ENCODE results near the gene RFTN1. TPM values are rescaled to one million over a fixed set of nuclear protein-coding genes. Genes with fewer than 3 reads are reported as not detected.

RFTN1 gene
- total and polyA plus RNA-seq, 9 of the 15 experiments (the other 6 are each of a cell fraction or from before 2014, with no cell fraction given) = 0.08 to 0.51 (median 0.11) TPM; not detected in 6

DNA sequence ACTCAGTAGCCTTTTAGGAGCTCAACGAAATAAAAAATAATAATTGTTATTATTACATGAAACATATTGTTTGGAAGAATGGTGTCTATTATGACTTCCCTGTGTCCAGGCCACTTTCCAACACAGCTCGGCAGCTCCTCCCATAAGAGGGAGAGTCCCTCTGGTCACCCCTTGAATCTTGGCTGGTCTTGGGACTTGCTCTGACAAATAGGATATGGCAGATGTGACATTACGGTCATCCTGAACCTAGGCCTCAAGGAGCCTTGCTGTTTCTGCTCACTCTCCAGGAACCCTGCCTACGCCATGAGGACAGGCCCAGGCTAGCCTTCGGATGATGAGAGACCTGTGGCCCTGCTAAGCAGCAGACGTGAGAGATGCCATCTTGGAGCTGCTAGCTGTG lies 176.7 kb downstream of the RFTN1 start:
- Histone ChIP-seq H4K20me1 (replicated peaks; ENCODE audit: control insufficient read depth, insufficient read depth, low read length) (no peaks in the 10 kb centered on the region), H3K79me2 (ENCODE audit: control insufficient read depth, insufficient read depth, low read length) (no peaks in the 10 kb centered on the region), H3K9me1 (ENCODE audit: control insufficient read depth, insufficient read depth, low read length) (no peaks in the 10 kb centered on the region), H3K9ac (ENCODE audit: insufficient read depth in 1 of 2, low read depth in 2 of 2, low read length in 2 of 2) (no peak overlapping the region), H2AFZ (ENCODE audit: low read depth, low read length) (no peak overlapping the region), H3K36me3 (ENCODE audit: control insufficient read depth, insufficient read depth, low read length) (peaks cover 30% of the 10 kb centered on the region; the same call in 2 of the 3 replicates), H3K27me3 (ENCODE audit: control insufficient read depth in 2 of 2, insufficient read depth in 2 of 2, low read length in 2 of 2) (no peaks in the 10 kb centered on the region), H3K4me1 (replicated peaks in 1 of 2; ENCODE audit: control insufficient read depth in 2 of 2, insufficient read depth in 2 of 2, low read length in 2 of 2) (no peaks in the 10 kb centered on the region), H3K9me3 (replicated peaks; ENCODE audit: control insufficient read depth, insufficient read depth, low read depth, low read length) (no peaks in the 10 kb centered on the region), H3K4me2 (ENCODE audit: insufficient read depth, low read length) (no peak overlapping the region), H3K27ac (ENCODE audit: extremely low read depth, low read depth, low read length) (no peak overlapping the region), H3K4me3 (no peak overlapping the region)
- in situ Hi-C loops (cut with MboI) = no loop called here
- ATAC-seq = no peak
- ChIA-PET CTCF (ENCODE audit: low intra/inter-chr PET ratio) (no interaction called here), POLR2A (interaction anchor here (0.7 to 1.5 kb wide), 2 partner anchors 11 to 16 kb away, joined by 3 read pairs; no protein-coding TSS in a partner anchor)
- over 99% methylated on average over 6 of the region's 6 CpGs for WGBS (ENCODE audit: insufficient coverage, low coverage, missing lambda C conversion rate)
- no peak for FAIRE-seq
- no peak for DNase-seq (ENCODE audit: extremely low read depth in 1 of 4, low spot score in 3 of 4)
- BruUV-seq (replicated peaks) = no TSS peak
- intact Hi-C loops (cut with micrococcal nuclease) = no loop called here
- TF ChIP-seq, protein P1, sequence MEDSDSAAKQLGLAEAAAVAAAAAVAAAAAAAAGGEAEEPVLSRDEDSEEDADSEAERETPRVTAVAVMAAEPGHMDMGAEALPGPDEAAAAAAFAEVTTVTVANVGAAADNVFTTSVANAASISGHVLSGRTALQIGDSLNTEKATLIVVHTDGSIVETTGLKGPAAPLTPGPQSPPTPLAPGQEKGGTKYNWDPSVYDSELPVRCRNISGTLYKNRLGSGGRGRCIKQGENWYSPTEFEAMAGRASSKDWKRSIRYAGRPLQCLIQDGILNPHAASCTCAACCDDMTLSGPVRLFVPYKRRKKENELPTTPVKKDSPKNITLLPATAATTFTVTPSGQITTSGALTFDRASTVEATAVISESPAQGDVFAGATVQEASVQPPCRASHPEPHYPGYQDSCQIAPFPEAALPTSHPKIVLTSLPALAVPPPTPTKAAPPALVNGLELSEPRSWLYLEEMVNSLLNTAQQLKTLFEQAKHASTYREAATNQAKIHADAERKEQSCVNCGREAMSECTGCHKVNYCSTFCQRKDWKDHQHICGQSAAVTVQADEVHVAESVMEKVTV (CRISPR knock-in tag; IDR thresholded peaks at IDR 0.05) = no peak
- no peak for TF ChIP-seq ARNT (IDR thresholded peaks at IDR 0.05)
- TF ChIP-seq NEUROD1 (IDR thresholded peaks at IDR 0.05; ENCODE audit: borderline replicate concordance, low read depth, low read length, partially characterized antibody) = no peak
- no peak for TF ChIP-seq ZBED1 (IDR thresholded peaks at IDR 0.05)
- TF ChIP-seq, protein P2, sequence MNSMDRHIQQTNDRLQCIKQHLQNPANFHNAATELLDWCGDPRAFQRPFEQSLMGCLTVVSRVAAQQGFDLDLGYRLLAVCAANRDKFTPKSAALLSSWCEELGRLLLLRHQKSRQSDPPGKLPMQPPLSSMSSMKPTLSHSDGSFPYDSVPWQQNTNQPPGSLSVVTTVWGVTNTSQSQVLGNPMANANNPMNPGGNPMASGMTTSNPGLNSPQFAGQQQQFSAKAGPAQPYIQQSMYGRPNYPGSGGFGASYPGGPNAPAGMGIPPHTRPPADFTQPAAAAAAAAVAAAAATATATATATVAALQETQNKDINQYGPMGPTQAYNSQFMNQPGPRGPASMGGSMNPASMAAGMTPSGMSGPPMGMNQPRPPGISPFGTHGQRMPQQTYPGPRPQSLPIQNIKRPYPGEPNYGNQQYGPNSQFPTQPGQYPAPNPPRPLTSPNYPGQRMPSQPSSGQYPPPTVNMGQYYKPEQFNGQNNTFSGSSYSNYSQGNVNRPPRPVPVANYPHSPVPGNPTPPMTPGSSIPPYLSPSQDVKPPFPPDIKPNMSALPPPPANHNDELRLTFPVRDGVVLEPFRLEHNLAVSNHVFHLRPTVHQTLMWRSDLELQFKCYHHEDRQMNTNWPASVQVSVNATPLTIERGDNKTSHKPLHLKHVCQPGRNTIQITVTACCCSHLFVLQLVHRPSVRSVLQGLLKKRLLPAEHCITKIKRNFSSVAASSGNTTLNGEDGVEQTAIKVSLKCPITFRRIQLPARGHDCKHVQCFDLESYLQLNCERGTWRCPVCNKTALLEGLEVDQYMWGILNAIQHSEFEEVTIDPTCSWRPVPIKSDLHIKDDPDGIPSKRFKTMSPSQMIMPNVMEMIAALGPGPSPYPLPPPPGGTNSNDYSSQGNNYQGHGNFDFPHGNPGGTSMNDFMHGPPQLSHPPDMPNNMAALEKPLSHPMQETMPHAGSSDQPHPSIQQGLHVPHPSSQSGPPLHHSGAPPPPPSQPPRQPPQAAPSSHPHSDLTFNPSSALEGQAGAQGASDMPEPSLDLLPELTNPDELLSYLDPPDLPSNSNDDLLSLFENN (IDR thresholded peaks at IDR 0.05; ENCODE audit: low read depth in 2 of 2, low read length in 2 of 2) = no peak
- TF ChIP-seq NFE2L1 (tag; IDR thresholded peaks at IDR 0.05; ENCODE audit: borderline replicate concordance, low read depth) = no peak
- no peak for TF ChIP-seq TAL1 (IDR thresholded peaks at IDR 0.05)
- TF ChIP-seq PTRF (tag; IDR thresholded peaks at IDR 0.05) = no peak
- no peak for TF ChIP-seq SAFB2 (IDR thresholded peaks at IDR 0.05; ENCODE audit: borderline replicate concordance, low read depth, low read length, severe bottlenecking)
- TF ChIP-seq KAT2B (IDR thresholded peaks at IDR 0.05; ENCODE audit: low read depth, low read length) = no peak
- TF ChIP-seq KDM1A (IDR thresholded peaks at IDR 0.05) = no peak
- TF ChIP-seq NFYB (IDR thresholded peaks at IDR 0.05; ENCODE audit: extremely low read depth, insufficient read length) = no peak
